Stimulated activated CD8-positive, alpha-beta memory T cell treated with anti-CD3 and anti-CD28 coated beads, Interleukin-15, amount 100 ng/mL, for 4 hours (primary cell): ENCODE results near the gene EAF1.
"Not testable (repeated sequence)": the region's sequence is repeated elsewhere in the genome, so short reads cannot be mapped to it uniquely, and the experiment has no call there.

Source experiments
- DNase-seq, 2 donors: peaks; one replicate each; pipeline ENCODE4 v3.0.0-alpha.2; 2020; ENCODE audit warnings: low read depth in 2 of 2

Gene EAF1

DNA sequence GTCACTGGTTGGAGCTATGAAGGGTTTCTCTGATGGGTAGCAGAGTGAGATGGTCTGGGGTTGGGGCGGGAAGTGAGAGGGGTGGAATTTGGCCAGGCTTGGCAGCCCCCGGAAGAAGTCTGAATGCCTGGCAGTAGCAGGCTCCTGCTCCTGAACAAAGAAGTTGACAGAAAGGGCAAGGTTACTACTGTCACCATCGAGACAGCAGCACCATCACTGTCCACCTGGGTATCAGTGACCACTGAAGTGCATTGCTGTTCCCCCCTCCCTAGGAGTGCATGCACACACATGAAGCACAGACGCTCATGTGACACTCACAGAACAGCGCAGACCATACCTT lies 51.2 kb downstream of the EAF1 start:
- no peak for DNase-seq

DNA sequence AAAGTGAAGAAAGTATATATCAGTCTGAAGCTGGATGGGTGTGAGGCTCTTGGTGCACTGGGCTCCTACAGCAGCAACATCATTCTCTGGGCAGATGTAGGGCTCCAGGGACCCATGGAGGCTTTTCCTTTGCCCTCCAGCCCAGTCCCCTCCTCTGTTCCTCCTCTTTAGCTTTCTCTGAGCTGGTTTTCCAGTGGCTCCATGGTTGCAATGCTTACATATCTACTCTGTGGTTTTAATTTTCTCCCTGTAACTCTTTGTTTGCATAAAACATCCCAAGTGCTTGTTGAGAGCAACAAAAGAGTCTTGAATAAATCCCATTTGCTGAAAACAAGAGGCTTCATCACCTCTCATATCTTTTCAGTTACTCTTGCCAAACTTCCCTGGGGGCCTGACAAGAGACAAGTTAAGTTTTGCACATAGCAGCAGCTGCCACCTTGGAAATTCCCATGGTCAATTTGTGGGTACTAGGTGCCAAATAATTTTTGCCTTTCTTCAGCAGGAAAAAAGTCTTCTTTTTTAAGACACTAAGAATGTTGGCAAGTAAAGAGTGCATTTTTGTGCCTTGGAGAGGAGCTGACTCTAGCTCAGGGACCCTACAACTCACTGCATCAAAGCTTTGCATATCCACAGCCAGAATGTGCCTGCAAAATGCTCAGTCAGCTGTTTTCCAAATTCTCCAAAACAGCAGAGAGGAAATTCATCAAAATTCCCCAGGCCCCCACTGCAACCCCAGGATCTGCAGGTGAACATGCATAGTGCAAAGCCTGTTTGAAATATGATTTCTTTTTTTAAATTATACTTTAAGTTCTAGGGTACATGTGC lies 52.2 kb downstream of the EAF1 start:
- no peak for DNase-seq

DNA sequence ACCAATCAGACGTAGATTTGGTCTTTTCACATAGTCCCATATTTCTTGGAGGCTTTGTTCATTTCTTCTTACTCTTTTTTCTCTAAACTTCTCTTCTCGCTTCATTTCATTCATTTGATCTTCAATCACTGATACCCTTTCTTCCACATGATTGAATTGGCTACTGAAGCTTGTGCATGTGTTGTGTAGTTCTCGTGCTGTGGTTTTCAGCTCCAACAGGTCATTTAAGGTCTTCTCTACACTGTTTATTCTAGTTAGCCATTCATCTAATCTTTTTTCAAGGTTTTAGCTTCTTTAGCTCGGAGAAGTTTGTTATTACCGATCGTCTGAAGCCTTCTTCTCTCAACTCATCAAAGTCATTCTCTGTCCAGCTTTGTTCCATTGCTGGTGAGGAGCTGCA lies 57.2 kb downstream of the EAF1 start:
- DNase-seq, result not testable (repeated sequence)

DNA sequence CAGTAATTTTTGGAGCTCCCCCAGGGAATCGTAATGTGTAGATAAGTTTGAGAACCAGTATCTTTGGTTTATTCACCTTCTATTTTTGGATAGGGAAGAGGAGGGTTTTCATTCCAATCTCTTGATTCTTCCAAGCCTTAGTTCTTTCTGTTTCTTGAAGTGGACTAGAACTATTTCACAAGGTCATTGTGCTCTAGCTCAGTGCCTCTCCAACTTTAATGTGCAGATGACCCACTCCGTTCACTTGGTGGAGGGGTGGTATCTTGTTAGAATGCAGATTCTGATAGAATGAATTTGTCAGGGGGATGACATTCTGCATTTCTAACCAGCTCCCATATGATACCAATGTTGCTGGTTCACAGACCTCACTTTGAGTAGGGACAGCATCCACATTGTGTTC lies 58.6 kb downstream of the EAF1 start:
- DNase-seq, result no peak

DNA sequence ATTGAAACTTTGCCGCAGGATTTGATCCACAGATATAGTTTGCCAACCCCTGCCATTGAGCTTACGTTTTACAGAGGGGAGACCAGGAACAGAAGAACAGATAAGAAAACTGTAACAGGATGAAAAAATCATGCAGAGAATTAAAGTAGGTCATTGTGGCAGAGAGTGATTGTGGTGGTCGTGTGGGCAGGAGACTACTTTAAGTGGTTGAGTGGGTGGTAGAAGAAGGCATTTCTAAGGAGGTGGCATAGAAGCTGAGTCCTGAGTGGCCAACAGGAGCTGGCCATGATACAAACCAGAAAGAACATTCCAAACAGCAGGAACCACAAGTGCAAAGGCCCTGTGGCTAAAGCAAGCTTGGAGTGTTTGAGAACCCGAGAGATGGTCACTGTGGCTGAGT lies 59.6 kb downstream of the EAF1 start:
- no peak for DNase-seq

DNA sequence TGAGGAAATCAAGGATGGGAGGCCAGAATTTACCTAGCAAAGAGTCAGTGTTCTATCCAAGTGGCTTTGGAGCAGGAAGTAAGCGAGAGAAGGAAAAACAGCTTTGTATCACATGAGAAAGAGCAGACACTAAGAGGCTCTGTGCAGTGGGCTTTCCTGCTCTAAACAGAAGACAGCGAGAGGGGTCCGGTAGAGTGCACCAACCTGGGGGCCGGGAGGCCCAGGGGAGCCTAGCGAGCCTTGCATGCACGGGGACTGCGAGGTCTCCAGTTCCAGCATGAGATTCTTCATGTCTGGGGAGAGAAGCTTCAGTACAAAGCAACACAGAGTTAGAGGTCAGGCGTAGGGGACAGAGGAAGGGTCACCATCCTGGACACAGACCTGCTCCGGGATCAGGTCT lies 60.6 kb downstream of the EAF1 start:
- no peak for DNase-seq

DNA sequence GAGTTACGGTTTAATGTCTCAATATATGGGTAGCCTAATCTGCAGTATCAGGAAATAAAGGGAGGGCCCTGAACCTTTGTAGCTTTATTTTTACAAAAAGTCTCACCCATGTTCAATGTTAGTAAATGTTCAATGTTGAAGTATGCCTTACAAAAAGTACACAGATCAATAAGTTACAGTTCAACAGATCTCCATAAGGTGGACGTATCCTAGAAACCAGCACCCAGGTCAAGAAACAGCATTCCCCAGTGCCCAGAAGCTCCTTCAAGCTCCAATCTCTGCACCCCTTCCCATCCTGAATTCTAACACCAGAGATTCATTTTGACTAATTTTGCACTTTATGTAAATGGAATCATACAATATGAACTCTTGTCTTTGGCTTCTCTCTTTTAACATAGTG lies 62.8 kb downstream of the EAF1 start:
- no peak for DNase-seq

DNA sequence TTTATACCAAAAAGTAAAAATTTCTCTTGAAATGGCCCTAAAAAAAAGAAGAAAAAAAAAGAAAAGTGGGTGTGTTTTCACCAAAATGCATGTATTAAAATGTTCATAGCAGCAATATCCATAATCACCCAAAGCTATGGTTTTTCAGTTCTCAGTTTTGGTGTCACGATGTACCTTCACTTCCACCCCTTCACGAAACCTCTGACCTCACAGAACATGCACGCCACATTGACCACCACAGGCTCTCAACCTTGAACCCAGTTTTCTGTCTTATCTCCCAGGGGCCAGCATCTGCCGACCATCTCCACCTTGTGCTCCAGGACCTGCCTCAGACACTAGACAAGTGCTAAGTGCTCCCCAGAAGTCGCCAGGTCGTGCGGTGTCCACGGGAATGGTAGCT lies 63.7 kb downstream of the EAF1 start:
- DNase-seq, result no peak
